OCI-LY7 (cell line): ENCODE data around the gene MARVELD2.

Experiments
- CTCF ChIP-seq: fragments of 200-600 bp; sonication (generic); conservative IDR thresholded peaks from 2 replicates; pipeline ENCODE4 v1.5.1; 2014; ENCODE audit warnings: mild to moderate bottlenecking, antibody characterized with exemption, low read length, moderate library complexity, mixed read lengths
- EZH2phosphoT487 ChIP-seq: fragments of 200-600 bp; sonication (generic); IDR thresholded peaks from 2 replicates; pipeline ENCODE4 v1.6.1; 2018; ENCODE audit warnings: low read depth, borderline replicate concordance, mild to moderate bottlenecking, mixed run types, antibody characterized with exemption, low read length, moderate library complexity, mixed read lengths

GRCh38 chr5:69444127-69444754 lies 29.3 kb downstream of the MARVELD2 start:
- no peak for TF ChIP-seq CTCF
- no peak for TF ChIP-seq EZH2phosphoT487
